Transverse colon (tissue), 4 donors: ENCODE results near the gene PNPLA5. TPM values are rescaled to one million over a fixed set of nuclear protein-coding genes. Genes with fewer than 3 reads are reported as not detected.
"Not testable (repeated sequence)": the region's sequence is repeated elsewhere in the genome, so short reads cannot be mapped to it uniquely, and the experiment has no call there.

Experiments used
- DNase-seq: peaks from one replicate; pipeline ENCODE4 v3.0.0-alpha.2; 2019
- H3K27ac ChIP-seq, 4 donors: fragments of 200-600 bp; sonication (generic); 2 replicates each; pipeline ENCODE4 v1.5.1; 2016 to 2018; ENCODE audit warnings: inconsistent platforms in 4 of 4
- H3K27me3 ChIP-seq: fragments of 200-600 bp; sonication (generic); 2 replicates; pipeline ENCODE4 v1.5.1; 2017; ENCODE audit warnings: inconsistent platforms
- H3K36me3 ChIP-seq, 4 donors: fragments of 200-600 bp; sonication (generic); 2 replicates each; pipeline ENCODE4 v1.5.1; 2017 to 2019; ENCODE audit warnings: inconsistent platforms in 4 of 4
- H3K4me1 ChIP-seq, 4 donors: fragments of 200-600 bp; sonication (generic); 2 replicates each; pipeline ENCODE4 v1.5.1; 2017 to 2020; ENCODE audit warnings: inconsistent platforms in 4 of 4
- H3K4me3 ChIP-seq, 4 donors: fragments of 200-600 bp; sonication (generic); 1 replicate in 1 of 4; 2 replicates in 3 of 4; pipeline versions ENCODE4 v1.5.1 to v1.6.1; 2017 to 2019; ENCODE audit warnings: inconsistent platforms in 4 of 4
- H3K9me3 ChIP-seq, 2 donors: fragments of 200-600 bp; sonication (generic); 2 replicates each; pipeline ENCODE4 v1.5.1; 2017 to 2019; ENCODE audit warnings: inconsistent platforms in 2 of 2
- CTCF ChIP-seq, 5 experiments: fragments of 200-600 bp in 3 of 5; fragments of 450-650 bp in 2 of 5; sonication (generic) in 3 of 5; IDR thresholded peaks; 1 replicate in 2 of 5; 2 replicates in 3 of 5; pipeline ENCODE4 v1.5.1; 2016 to 2017; ENCODE audit warnings: antibody characterized with exemption in 5 of 5, inconsistent platforms in 3 of 5, mild to moderate bottlenecking in 2 of 5, moderate library complexity in 1 of 5
- EP300 ChIP-seq: sonication (generic); formaldehyde crosslinking; IDR thresholded peaks from one replicate; pipeline ENCODE4 v1.6.1; 2017; ENCODE audit warnings: antibody characterized with exemption, low read depth
- POLR2A ChIP-seq: fragments of 450-650 bp; IDR thresholded peaks from one replicate; pipeline ENCODE4 v1.6.1; 2016; ENCODE audit warnings: antibody characterized with exemption, mild to moderate bottlenecking, moderate library complexity
- POLR2AphosphoS5 ChIP-seq, 3 donors: sonication (generic); formaldehyde crosslinking; IDR thresholded peaks; one replicate each; pipeline ENCODE4 v1.6.1; 2016; ENCODE audit warnings: antibody characterized with exemption in 3 of 3
- WGBS, 2 donors: methylation state at CpG; one replicate each; pipeline ENCODE4 v1.1.5; 2018; ENCODE audit warnings: low coverage in 1 of 2; 5-methylcytosine and 5-hydroxymethylcytosine counted together
- in situ Hi-C, 4 donors: fragments of 200-750 bp; cut with MboI; loops; one replicate each; pipeline versions ENCODE4 v1.15.0 to v1.15.1; 2017; ENCODE audit warnings: low sequenced_read_pairs in 3 of 4, low pct_ligation_motif_present in 1 of 4, low pct_unique_long_range_greater_than_20kb in 1 of 4
- intact Hi-C: fragments of 100-400 bp; cut with DNase I; formaldehyde crosslinking; loops from one replicate; pipeline ENCODE4 v1.15.1; 2023; ENCODE audit warnings: low total_unique reads
- total RNA-seq, 4 donors: library from RNA; depleted of rRNA; stranded (reverse); fragments of >200 nt; gene quantifications; one replicate each; pipeline ENCODE4 v1.1.0, GENCODE V29; 2016

Gene PNPLA5
- total RNA-seq, 4 donors from 2014 or later, result not detected

GRCh38 chr22:43878079-43878795 lies 13.6 kb downstream of the PNPLA5 start:
- in situ Hi-C loops, result no loop called here
- TF ChIP-seq CTCF (IDR thresholded peaks at IDR 0.05) (no peak), POLR2AphosphoS5 (IDR thresholded peaks at IDR 0.05) (no peak), POLR2A (no peak), EP300 (no peak)

GRCh38 chr22:43876866-43877509 lies 14.8 kb downstream of the PNPLA5 start:
- H3K27ac ChIP-seq, result no peak overlapping the region
- H3K4me1 ChIP-seq, result no peaks in the 10 kb centered on the region
- DNase-seq, result no peak
- WGBS, 2 donors, result 60% methylated on average over 5 of the region's 5 CpGs; no CpG with 5 or more reads in 1 of the 2 donors
- H3K4me3 ChIP-seq, result no peak overlapping the region
- TF ChIP-seq POLR2AphosphoS5 (IDR thresholded peaks at IDR 0.05) (no peak), POLR2A (no peak), EP300 (no peak), CTCF (IDR thresholded peaks at IDR 0.05) (no peak)
- H3K36me3 ChIP-seq, result no peaks in the 10 kb centered on the region
- no peaks in the 10 kb centered on the region for H3K9me3 ChIP-seq
- in situ Hi-C loops (no loop called here), intact Hi-C loops (no loop called here)
- peaks cover 10% of the 10 kb centered on the region for H3K27me3 ChIP-seq

More at GRCh38 chr22:43878079-43878795, 13.6 kb downstream of the PNPLA5 start:
- Histone ChIP-seq H3K27me3 (peaks cover 10% of the 10 kb centered on the region), H3K9me3 (no peaks in the 10 kb centered on the region), H3K4me1 (no peaks in the 10 kb centered on the region), H3K27ac (no peak overlapping the region), H3K4me3 (no peak overlapping the region), H3K36me3 (no peaks in the 10 kb centered on the region)
- 46 to 56% methylated on average over 8 to 12 of the region's 12 CpGs for WGBS, 2 donors
- intact Hi-C loops, result no loop called here
- no peak for DNase-seq

- no peak for DNase-seq
- H3K4me3 ChIP-seq, result no peak overlapping the region
- in situ Hi-C loops, result no loop called here
- H3K27ac ChIP-seq, result no peak overlapping the region
- no peaks in the 10 kb centered on the region for H3K4me1 ChIP-seq
- 82 to 86% methylated on average over 5 of the region's 5 CpGs for WGBS, 2 donors
- no peaks in the 10 kb centered on the region for H3K36me3 ChIP-seq
- TF ChIP-seq POLR2AphosphoS5 (IDR thresholded peaks at IDR 0.05), result no peak
- no peak for TF ChIP-seq CTCF (IDR thresholded peaks at IDR 0.05)
- no peak for TF ChIP-seq POLR2A
- no peak for TF ChIP-seq EP300
- intact Hi-C loops, result no loop called here
- peaks cover 9% of the 10 kb centered on the region for H3K27me3 ChIP-seq
- peaks cover 0 to 2% of the 10 kb centered on the region in 2 donors for H3K9me3 ChIP-seq
Observed at GRCh38 chr22:43869799-43870198, 22.0 kb downstream of the PNPLA5 start.

GRCh38 chr22:43869001-43869400 lies 22.8 kb downstream of the PNPLA5 start:
- H3K4me1 ChIP-seq, H3K4me3 ChIP-seq, intact Hi-C loops, H3K9me3 ChIP-seq, in situ Hi-C loops, H3K27ac ChIP-seq, H3K36me3 ChIP-seq, DNase-seq: not testable (repeated sequence)
- 56 to 73% methylated on average over 2 to 4 of the region's 4 CpGs for WGBS, 2 donors
- H3K27me3 ChIP-seq, result peaks cover 13% of the 10 kb centered on the region
